ENCODE measurements around the gene SMPD2. TPM values are rescaled to one million over a fixed set of nuclear protein-coding genes. Genes with fewer than 3 reads are reported as not detected.

The SMPD2 gene
- total and polyA plus RNA-seq, 2 of the 4 experiments (the other 2 are of a cell fraction): 7.7 to 9.0 TPM

DNA sequence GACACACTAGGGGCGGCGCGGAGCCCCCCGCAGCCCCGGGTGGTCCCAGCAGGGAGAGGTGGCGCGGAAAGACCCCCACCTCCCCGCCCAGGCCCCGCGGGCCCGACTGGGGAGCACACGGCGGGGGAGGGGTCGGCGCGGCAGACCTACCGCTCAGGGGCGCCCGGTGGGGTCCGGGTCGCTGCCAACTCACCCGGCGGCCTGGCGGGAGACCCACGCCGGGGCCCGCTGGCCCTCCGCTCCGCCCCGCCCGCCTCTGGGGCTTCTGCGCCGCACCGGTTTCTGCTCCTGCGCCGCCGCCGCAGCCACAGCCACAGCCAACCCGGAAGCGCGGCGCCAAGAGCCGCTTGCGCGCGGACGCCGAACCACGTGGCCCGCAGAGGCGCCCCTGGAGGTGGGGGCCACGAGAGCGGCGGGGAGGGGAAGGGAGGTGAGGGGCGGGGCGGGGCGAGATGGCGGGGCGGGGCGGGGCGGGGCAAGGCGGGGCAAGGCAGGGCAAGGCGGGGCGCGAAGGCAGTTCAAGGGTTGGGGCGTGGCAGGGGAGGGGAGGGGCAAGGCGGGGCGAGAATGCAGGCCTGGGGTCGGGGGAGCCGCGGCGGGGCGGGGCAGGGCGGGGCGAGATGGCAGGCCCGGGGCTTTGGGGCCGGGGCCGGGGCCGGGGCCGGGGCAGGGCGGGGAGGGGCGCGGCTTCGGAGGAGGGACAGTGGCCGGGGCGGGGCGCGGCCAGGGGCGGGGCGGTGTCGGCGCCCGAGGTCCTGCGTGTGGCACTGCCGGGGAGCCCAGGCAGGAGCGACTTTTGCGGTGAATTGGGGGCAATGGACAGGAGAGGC lies 42.6 kb downstream of the SMPD2 start, which contains the start of gene ZBTB24 (continued):
- no peak for TF ChIP-seq RCOR1 (IDR thresholded peaks at IDR 0.05; ENCODE audit: insufficient replicate concordance, low read length)
- no peak for TF ChIP-seq RFX5 (IDR thresholded peaks at IDR 0.05; ENCODE audit: low read depth, low read length)
- TF ChIP-seq NFE2L2 (IDR thresholded peaks at IDR 0.05; ENCODE audit: low read depth, low read length): no peak

DNA sequence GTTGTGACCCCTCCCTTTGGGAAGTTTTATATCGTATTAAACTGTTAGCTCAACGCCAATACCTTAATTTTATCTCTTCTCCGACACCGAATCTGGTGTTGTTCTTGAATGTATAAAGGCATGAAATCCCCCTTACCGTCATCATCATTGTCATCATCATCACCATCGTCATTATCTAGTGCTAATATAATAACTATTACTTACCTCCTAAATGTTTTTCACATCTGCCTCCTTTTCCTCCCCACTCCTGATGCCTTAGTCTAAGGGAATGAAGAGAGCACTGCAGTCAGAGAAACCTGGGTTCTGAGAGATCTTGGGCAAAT lies 43.2 kb downstream of the SMPD2 start:
- peak overlapping the region; percentile 76 for H3K4me3 ChIP-seq (ENCODE audit: insufficient read depth, low read depth, low read length)
- no peak overlapping the region for H2AK9ac ChIP-seq (replicated peaks; ENCODE audit: low read depth, low read length, poor library complexity)
- H4K8ac ChIP-seq (ENCODE audit: low read depth in 2 of 2, low read length in 2 of 2): peak overlapping the region; percentile 16 to 76; a peak in 1 of 4 replicates
- no peaks in the 10 kb centered on the region; the same call in 1 of the 2 replicates for H3K27me3 ChIP-seq (ENCODE audit: control insufficient read depth, insufficient read depth, low read length)
- intact Hi-C loops (cut with micrococcal nuclease): loop anchor here (5.0 kb wide), 1 partner anchor 391 kb away; the partner anchor contains the start of gene SESN1
- H3K9me1 ChIP-seq (ENCODE audit: insufficient read depth, low read length): no peaks in the 10 kb centered on the region
- ChIA-PET CTCF (no interaction called here), POLR2A (ENCODE audit: unreplicated experiment) (no interaction called here)
- H2BK20ac ChIP-seq (ENCODE audit: low read depth, low read length): no peak overlapping the region
- no peak for TF ChIP-seq RAD21 (IDR thresholded peaks at IDR 0.05; ENCODE audit: low read length)
- TF ChIP-seq MAFK (IDR thresholded peaks at IDR 0.05; ENCODE audit: low read depth, low read length): no peak
- TF ChIP-seq MXI1 (IDR thresholded peaks at IDR 0.05; ENCODE audit: borderline replicate concordance, low read depth, low read length): no peak
- no peak for TF ChIP-seq POLR2A (IDR thresholded peaks at IDR 0.05; ENCODE audit: low read depth, low read length)
- TF ChIP-seq RFX5 (IDR thresholded peaks at IDR 0.05; ENCODE audit: low read depth, low read length): no peak
- TF ChIP-seq, protein P1, sequence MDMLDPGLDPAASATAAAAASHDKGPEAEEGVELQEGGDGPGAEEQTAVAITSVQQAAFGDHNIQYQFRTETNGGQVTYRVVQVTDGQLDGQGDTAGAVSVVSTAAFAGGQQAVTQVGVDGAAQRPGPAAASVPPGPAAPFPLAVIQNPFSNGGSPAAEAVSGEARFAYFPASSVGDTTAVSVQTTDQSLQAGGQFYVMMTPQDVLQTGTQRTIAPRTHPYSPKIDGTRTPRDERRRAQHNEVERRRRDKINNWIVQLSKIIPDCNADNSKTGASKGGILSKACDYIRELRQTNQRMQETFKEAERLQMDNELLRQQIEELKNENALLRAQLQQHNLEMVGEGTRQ (IDR thresholded peaks at IDR 0.05; ENCODE audit: low read depth, low read length): no peak
- no peak for TF ChIP-seq MAZ (IDR thresholded peaks at IDR 0.05; ENCODE audit: borderline replicate concordance, low read depth, low read length)
- no peak overlapping the region for H2AK5ac ChIP-seq (ENCODE audit: low read depth, low read length)
- H2BK5ac ChIP-seq (ENCODE audit: low read depth, low read length, poor library complexity, severe bottlenecking): no peak overlapping the region
- peaks cover 27 to 34% of the 10 kb centered on the region in 2 experiments for H3K79me1 ChIP-seq (ENCODE audit: low read depth in 1 of 2, low read length in 2 of 2)
- H3K4me1 ChIP-seq (ENCODE audit: control insufficient read depth, insufficient read depth, low read length): peaks cover 3% of the 10 kb centered on the region; the same call in 1 of the 2 replicates
- no TSS peak for BruUV-seq (replicated peaks)
- no peak overlapping the region for H2BK15ac ChIP-seq (ENCODE audit: low read depth, low read length)
- in situ Hi-C loops (cut with MboI; ENCODE audit: low sequenced_read_pairs): no loop called here
- no peak overlapping the region for H3K27ac ChIP-seq (ENCODE audit: insufficient read depth, low read length)
- H4K5ac ChIP-seq (ENCODE audit: low read depth, low read length): 0 out of 2 replicates have a peak overlapping the region, but pooled peaks have one; percentile 60
- ATAC-seq (ENCODE audit: low read depth): no peak
- peak overlapping the region; percentile 17; the same call in 1 of the 2 replicates for H3K23ac ChIP-seq (ENCODE audit: low read depth, low read length)
- WGBS, 2 experiments (ENCODE audit: extremely low coverage in 2 of 2, insufficient read length in 1 of 2): no CpG with 5 or more reads among the region's 6 CpGs
- no peak for DNase-seq
- H4K20me1 ChIP-seq (ENCODE audit: insufficient read depth, low read length): no peaks in the 10 kb centered on the region; the same call in 1 of the 2 replicates
- H3K56ac ChIP-seq (ENCODE audit: extremely low read depth, insufficient read depth, low read length): no peak overlapping the region
- no peak overlapping the region for H4K91ac ChIP-seq (ENCODE audit: insufficient read depth, low read depth, low read length)
- no peak overlapping the region for H3K14ac ChIP-seq (replicated peaks; ENCODE audit: low read depth, low read length)
- no peak overlapping the region for H3K4ac ChIP-seq (ENCODE audit: low read depth, low read length)
- H2AFZ ChIP-seq (replicated peaks; ENCODE audit: low read length, poor library complexity): peak overlapping the region; percentile 89
- peak overlapping the region; percentile 100 for H3K4me2 ChIP-seq (ENCODE audit: low read depth, low read length)
- dilution Hi-C loops (cut with HindIII; ENCODE audit: low sequenced_read_pairs, unreplicated experiment): no loop called here
- H3K9ac ChIP-seq (ENCODE audit: low read depth, low read length): peak overlapping the region; percentile 51; the same call in 1 of the 2 replicates
- H2BK120ac ChIP-seq (ENCODE audit: low read depth, low read length): no peak overlapping the region
- H3K36me3 ChIP-seq (ENCODE audit: control insufficient read depth, insufficient read depth, low read length): peaks cover 12% of the 10 kb centered on the region
- H3K9me3 ChIP-seq (ENCODE audit: control insufficient read depth, insufficient read depth, low read length): no peaks in the 10 kb centered on the region
- peak overlapping the region; percentile 28; the same call in 1 of the 2 replicates for H3K18ac ChIP-seq (ENCODE audit: low read depth, low read length)

All from IMR-90 (cell line).